Activated CD8-positive, alpha-beta T cell treated with anti-CD3 and anti-CD28 coated beads for 36 hours (primary cell): ENCODE data around the gene SPEF2. TPM values are rescaled to one million over a fixed set of nuclear protein-coding genes. Genes with fewer than 3 reads are reported as not detected.

Experiments
- ATAC-seq: fragments of 200-7000 bp; cut with Tn5 transposase; one replicate; pipeline ENCODE4 v1.10.0; 2021; ENCODE audit warnings: mild to moderate bottlenecking, moderate library complexity
- CTCF ChIA-PET: fragments of 350-600 bp; sonication (Branson Sonifier 250); formaldehyde crosslinking; loops from one replicate; lab custom pipeline; 2021; ENCODE audit warnings: antibody characterized with exemption; lab: Charles Lee
- POLR2A ChIA-PET: fragments of 350-600 bp; sonication (Branson Sonifier 250); formaldehyde crosslinking; loops from one replicate; lab custom pipeline; 2021; ENCODE audit warnings: antibody characterized with exemption; lab: Charles Lee
- DNase-seq: peaks from one replicate; pipeline ENCODE4 v3.0.0-alpha.2; 2020
- H3K27ac Mint-ChIP-seq: one replicate; pipeline ENCODE4 v1.8.0; 2021; ENCODE audit warnings: mild to moderate bottlenecking, mixed read lengths
- H3K27me3 Mint-ChIP-seq: one replicate; pipeline ENCODE4 v1.8.0; 2021; ENCODE audit warnings: mixed read lengths
- H3K36me3 Mint-ChIP-seq: one replicate; pipeline ENCODE4 v1.8.0; 2021; ENCODE audit warnings: low read depth, mixed read lengths
- H3K4me1 Mint-ChIP-seq: one replicate; pipeline ENCODE4 v1.8.0; 2021; ENCODE audit warnings: low read depth, mixed read lengths
- H3K4me3 Mint-ChIP-seq: one replicate; pipeline ENCODE4 v1.8.0; 2021; ENCODE audit warnings: mild to moderate bottlenecking, moderate library complexity, mixed read lengths
- H3K9me3 Mint-ChIP-seq: one replicate; pipeline ENCODE4 v1.8.0; 2021; ENCODE audit warnings: mixed read lengths
- intact Hi-C: fragments of 100-400 bp; cut with micrococcal nuclease; formaldehyde crosslinking; loops from one replicate; pipeline ENCODE4 v1.10.0; 2022
- total RNA-seq, 2 experiments: library from RNA; stranded (reverse); gene quantifications; one replicate each; pipeline ENCODE4 v1.2.3, GENCODE V29; 2021
- TF ChIP-seq, protein P1 (sequence below): fragments of 200-600 bp; IDR thresholded peaks from one replicate; pipeline ENCODE4 v1.8.0; 2022; ENCODE audit warnings: antibody characterized with exemption, mild to moderate bottlenecking

The SPEF2 gene
- total RNA-seq, 2 experiments from 2014 or later, result 8.4 to 9.9 TPM

DNA sequence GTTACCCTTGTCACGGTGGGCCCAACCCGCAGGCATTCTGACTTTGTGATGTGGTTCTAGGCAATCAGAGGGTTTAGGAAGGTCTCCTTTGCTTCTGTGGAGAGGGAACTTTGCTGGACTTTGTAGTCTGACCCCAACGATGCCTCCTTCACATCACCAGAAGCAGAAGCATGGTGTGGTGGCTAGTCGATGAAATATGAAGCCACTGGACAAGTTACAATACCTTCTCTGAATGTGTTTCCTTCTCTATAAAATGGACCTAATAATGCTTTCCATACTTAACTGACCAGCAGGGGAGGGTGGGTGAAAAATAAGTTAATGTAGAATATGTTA lies 607 bp downstream of the SPEF2 start:
- Mint-ChIP-seq H3K4me3 (peak overlapping the region; percentile 84), H3K4me1 (peaks cover 30% of the 10 kb centered on the region), H3K36me3 (peaks cover 3% of the 10 kb centered on the region), H3K27me3 (no peaks in the 10 kb centered on the region), H3K27ac (peak overlapping the region; percentile 97), H3K9me3 (peaks cover 8% of the 10 kb centered on the region)
- no peak for DNase-seq
- intact Hi-C loops, result loop anchor here (5.0 kb wide), 1 partner anchor 239 kb away; the partner anchor contains the start of gene IL7R
- POLR2A ChIA-PET, result no interaction called here
- ATAC-seq, result no peak
- CTCF ChIA-PET, result interaction anchor here (0.6 to 4.6 kb wide), 16 partner anchors 8 to 316 kb away, joined by 3 to 33 read pairs (median 4); partner anchors contain the start of gene IL7R
- TF ChIP-seq, protein P1, sequence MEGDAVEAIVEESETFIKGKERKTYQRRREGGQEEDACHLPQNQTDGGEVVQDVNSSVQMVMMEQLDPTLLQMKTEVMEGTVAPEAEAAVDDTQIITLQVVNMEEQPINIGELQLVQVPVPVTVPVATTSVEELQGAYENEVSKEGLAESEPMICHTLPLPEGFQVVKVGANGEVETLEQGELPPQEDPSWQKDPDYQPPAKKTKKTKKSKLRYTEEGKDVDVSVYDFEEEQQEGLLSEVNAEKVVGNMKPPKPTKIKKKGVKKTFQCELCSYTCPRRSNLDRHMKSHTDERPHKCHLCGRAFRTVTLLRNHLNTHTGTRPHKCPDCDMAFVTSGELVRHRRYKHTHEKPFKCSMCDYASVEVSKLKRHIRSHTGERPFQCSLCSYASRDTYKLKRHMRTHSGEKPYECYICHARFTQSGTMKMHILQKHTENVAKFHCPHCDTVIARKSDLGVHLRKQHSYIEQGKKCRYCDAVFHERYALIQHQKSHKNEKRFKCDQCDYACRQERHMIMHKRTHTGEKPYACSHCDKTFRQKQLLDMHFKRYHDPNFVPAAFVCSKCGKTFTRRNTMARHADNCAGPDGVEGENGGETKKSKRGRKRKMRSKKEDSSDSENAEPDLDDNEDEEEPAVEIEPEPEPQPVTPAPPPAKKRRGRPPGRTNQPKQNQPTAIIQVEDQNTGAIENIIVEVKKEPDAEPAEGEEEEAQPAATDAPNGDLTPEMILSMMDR, result no peak

DNA sequence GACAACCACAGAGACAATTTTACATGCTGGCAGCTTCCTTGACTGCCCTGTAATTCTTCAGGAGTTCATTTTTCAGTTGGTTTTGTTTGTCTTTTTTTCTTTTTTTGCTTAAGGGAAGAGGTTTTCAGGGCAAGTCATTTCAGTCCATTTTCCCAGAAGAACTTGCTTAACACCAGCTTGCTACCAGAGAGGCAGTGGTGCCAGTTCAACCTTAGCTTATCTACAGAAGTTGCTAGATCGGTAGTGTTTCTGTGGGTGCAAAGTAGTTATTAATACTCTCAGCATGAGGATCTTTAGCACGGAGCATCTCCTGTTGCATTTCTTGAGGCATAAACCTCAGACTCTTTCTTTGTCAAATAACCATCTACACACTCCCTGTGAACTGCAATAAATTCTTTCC lies 1.1 kb downstream of the SPEF2 start:
- no peaks in the 10 kb centered on the region for H3K27me3 Mint-ChIP-seq
- TF ChIP-seq, protein P1, result no peak
- H3K4me3 Mint-ChIP-seq, result peak overlapping the region; percentile 84
- intact Hi-C loops, result loop anchor here (5.0 kb wide), 1 partner anchor 239 kb away; the partner anchor contains the start of gene IL7R
- ChIA-PET POLR2A (no interaction called here), CTCF (interaction anchor here (1.1 to 4.6 kb wide), 12 partner anchors 7 to 315 kb away, joined by 3 to 33 read pairs (median 5); no protein-coding TSS in a partner anchor)
- no peak for ATAC-seq
- H3K4me1 Mint-ChIP-seq, result peaks cover 32% of the 10 kb centered on the region
- H3K27ac Mint-ChIP-seq, result peak overlapping the region; percentile 97
- peaks cover 8% of the 10 kb centered on the region for H3K9me3 Mint-ChIP-seq
- H3K36me3 Mint-ChIP-seq, result peaks cover 3% of the 10 kb centered on the region
- DNase-seq, result no peak

DNA sequence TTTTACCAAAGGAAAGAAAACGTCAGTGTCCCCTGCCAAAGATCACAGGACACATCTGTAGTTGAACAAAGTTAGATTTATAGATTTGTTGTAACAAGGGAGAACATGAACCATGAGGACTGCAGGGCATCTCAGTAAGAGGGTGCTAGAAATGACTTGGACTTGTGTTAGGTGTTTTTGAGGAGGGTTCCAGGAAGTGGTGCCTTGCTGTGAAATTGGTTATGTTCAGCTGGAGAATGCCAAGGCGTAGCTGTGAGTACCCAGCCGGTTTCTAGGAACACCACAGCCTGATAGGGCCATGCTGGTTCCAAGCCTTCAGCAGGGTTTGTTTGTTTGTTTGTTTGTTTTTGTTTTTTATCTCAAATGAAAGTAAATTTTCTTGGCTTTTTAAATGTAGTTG lies 5.3 kb downstream of the SPEF2 start:
- ChIA-PET POLR2A (no interaction called here), CTCF (interaction anchor here (1.5 to 4.5 kb wide), 2 partner anchors 11 to 28 kb away, joined by 5 to 28 read pairs; no protein-coding TSS in a partner anchor)
- H3K36me3 Mint-ChIP-seq, result no peaks in the 10 kb centered on the region
- TF ChIP-seq, protein P1, result no peak
- H3K27ac Mint-ChIP-seq, result peak overlapping the region; percentile 47
- H3K4me1 Mint-ChIP-seq, result peaks cover 44% of the 10 kb centered on the region
- H3K9me3 Mint-ChIP-seq, result no peaks in the 10 kb centered on the region
- intact Hi-C loops, result no loop called here
- H3K4me3 Mint-ChIP-seq, result no peak overlapping the region
- no peaks in the 10 kb centered on the region for H3K27me3 Mint-ChIP-seq
- ATAC-seq (peak; percentile 24), DNase-seq (peak; percentile 18)

DNA sequence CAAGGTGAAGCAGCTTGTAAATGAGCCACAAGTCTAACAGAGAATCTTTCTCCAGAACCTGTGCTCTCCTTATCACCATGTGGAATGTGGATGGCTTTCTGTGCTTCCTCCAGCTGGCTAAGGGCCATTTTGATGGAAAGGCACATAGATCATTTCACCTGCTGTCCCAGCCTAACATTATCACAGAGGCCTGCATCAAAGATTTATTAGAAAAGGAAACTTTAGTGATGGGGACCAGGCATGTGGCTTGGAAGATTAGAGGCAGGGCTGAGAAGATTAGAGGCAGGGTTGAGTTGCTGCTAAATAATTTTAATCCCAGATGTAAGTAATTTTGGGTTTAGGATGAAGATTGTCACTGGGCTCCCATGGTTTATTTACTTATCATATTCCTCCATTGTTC lies 6.3 kb downstream of the SPEF2 start:
- CTCF ChIA-PET, result interaction anchor here (0.7 to 4.5 kb wide), 5 partner anchors 10 to 97 kb away, joined by 3 to 28 read pairs (median 4); no protein-coding TSS in a partner anchor
- Mint-ChIP-seq H3K36me3 (peaks cover 5% of the 10 kb centered on the region), H3K27ac (no peak overlapping the region), H3K4me3 (no peak overlapping the region), H3K9me3 (no peaks in the 10 kb centered on the region), H3K4me1 (peaks cover 38% of the 10 kb centered on the region), H3K27me3 (no peaks in the 10 kb centered on the region)
- ATAC-seq (peak; percentile 12), DNase-seq (no peak)
- POLR2A ChIA-PET, result no interaction called here
- TF ChIP-seq, protein P1, result no peak
- intact Hi-C loops, result no loop called here

DNA sequence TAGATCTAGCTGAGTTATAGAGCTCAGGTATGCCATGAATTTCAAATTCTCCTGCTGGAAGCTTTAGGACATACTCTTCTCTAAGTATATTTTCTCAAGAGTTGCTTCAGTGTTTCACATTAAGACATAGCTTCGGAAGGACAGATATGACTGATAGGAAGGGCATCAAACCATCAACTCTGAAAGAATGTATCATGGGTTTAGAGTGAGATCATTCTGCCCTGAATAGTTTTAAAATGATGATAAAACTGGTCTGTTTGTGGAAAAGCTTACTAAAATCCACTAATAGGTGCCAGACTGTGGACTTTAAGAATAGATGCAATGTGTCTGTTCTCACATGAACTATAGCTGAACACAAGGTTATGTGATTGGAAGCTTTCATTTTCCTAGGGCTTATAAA lies 8.4 kb downstream of the SPEF2 start:
- no peaks in the 10 kb centered on the region for H3K9me3 Mint-ChIP-seq
- peaks cover 19% of the 10 kb centered on the region for H3K36me3 Mint-ChIP-seq
- POLR2A ChIA-PET, result interaction anchor here (1.5 kb wide), 1 partner anchor 9 kb away, joined by 5 read pairs; the partner anchor contains the start of gene SPEF2
- no peak overlapping the region for H3K4me3 Mint-ChIP-seq
- ATAC-seq, result peak; percentile 74
- intact Hi-C loops, result no loop called here
- DNase-seq, result no peak
- CTCF ChIA-PET, result interaction anchor here (0.7 to 4.5 kb wide), 11 partner anchors 8 to 453 kb away, joined by 3 to 28 read pairs (median 4); partner anchors contain the start of gene SPEF2
- TF ChIP-seq, protein P1, result no peak
- peaks cover 34% of the 10 kb centered on the region for H3K4me1 Mint-ChIP-seq
- H3K27ac Mint-ChIP-seq, result peak overlapping the region; percentile 40
- no peaks in the 10 kb centered on the region for H3K27me3 Mint-ChIP-seq
